NB4 (cell line): ENCODE measurements around the gene CPNE4.

Experiments
- POLR2A ChIP-seq: IDR thresholded peaks from 2 replicates; pipeline ENCODE4 v1.6.1; 2011; ENCODE audit warnings: mild to moderate bottlenecking; ENCODE audit not compliant: insufficient read length; ENCODE audit errors: extremely low read depth
- TF ChIP-seq, protein P1 (sequence below): IDR thresholded peaks from one replicate; pipeline ENCODE4 v1.5.1; 2012; ENCODE audit warnings: low read depth, low read length

DNA sequence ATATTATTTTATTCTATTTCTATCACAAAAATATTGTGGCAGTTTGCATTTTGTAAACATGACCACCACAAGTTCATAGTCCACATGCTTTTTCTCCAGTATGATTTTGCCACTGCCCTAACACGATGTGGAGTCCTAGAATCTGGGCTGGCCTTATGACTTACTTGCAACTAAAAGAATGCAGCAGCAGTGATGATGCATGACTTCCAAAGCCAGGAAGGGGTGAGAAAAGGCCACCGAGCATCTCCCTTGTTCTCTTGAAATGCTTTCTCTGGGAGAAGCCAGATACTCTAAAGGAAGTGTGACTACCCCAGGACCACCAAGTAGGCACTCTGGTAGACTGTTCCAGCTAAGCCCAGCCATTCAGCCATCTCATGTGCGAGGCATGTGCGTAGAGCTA lies 340.4 kb downstream of the CPNE4 start:
- TF ChIP-seq, protein P1, sequence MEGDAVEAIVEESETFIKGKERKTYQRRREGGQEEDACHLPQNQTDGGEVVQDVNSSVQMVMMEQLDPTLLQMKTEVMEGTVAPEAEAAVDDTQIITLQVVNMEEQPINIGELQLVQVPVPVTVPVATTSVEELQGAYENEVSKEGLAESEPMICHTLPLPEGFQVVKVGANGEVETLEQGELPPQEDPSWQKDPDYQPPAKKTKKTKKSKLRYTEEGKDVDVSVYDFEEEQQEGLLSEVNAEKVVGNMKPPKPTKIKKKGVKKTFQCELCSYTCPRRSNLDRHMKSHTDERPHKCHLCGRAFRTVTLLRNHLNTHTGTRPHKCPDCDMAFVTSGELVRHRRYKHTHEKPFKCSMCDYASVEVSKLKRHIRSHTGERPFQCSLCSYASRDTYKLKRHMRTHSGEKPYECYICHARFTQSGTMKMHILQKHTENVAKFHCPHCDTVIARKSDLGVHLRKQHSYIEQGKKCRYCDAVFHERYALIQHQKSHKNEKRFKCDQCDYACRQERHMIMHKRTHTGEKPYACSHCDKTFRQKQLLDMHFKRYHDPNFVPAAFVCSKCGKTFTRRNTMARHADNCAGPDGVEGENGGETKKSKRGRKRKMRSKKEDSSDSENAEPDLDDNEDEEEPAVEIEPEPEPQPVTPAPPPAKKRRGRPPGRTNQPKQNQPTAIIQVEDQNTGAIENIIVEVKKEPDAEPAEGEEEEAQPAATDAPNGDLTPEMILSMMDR, result no peak
- TF ChIP-seq POLR2A, result no peak
